ENCODE data around the gene MRPS14. TPM values are rescaled to one million over a fixed set of nuclear protein-coding genes. Genes with fewer than 3 reads are reported as not detected.

The MRPS14 gene
- total RNA-seq, 2 experiments from 2014 or later: 35.5 to 49.6 TPM

- CTCF ChIA-PET (ENCODE audit: unreplicated experiment): no interaction called here
These were observed 48.2 kb upstream of the MRPS14 start for GRCh38 chr1:175071276-175071943.

GRCh38 chr1:175070818-175071217, 47.6 kb upstream of the MRPS14 start:
- intact Hi-C loops (cut with micrococcal nuclease; ENCODE audit: unreplicated experiment): no loop called here

More at GRCh38 chr1:175071276-175071943, 48.2 kb upstream of the MRPS14 start:
- no peak for DNase-seq (ENCODE audit: low spot score)
- Histone ChIP-seq H3K27ac (ENCODE audit: low read depth, low read length, poor library complexity, severe bottlenecking) (no peak overlapping the region), H3K9me3 (ENCODE audit: low read length) (no peaks in the 10 kb centered on the region), H3K4me2 (ENCODE audit: low read length) (no peak overlapping the region), H3K4me3 (ENCODE audit: low read depth, low read length, poor library complexity, severe bottlenecking) (no peak overlapping the region), H4K20me1 (ENCODE audit: insufficient read depth, low read length) (no peaks in the 10 kb centered on the region), H3K36me3 (ENCODE audit: insufficient read depth, low read length) (no peaks in the 10 kb centered on the region), H3K79me2 (ENCODE audit: insufficient read depth, low read depth, low read length) (no peaks in the 10 kb centered on the region), H3K9me2 (ENCODE audit: insufficient read depth, low read length) (no peaks in the 10 kb centered on the region), H3K4me1 (ENCODE audit: insufficient read depth, low read length, poor library complexity, severe bottlenecking) (no peaks in the 10 kb centered on the region), H2AFZ (ENCODE audit: low read length) (no peak overlapping the region)
- no TSS peak for BruUV-seq (replicated peaks)
- POLR2A ChIA-PET: interaction anchor here (1.6 kb wide), 1 partner anchor 12 kb away, joined by 3 read pairs; no protein-coding TSS in a partner anchor
- TF ChIP-seq CTCF (conservative IDR thresholded peaks at IDR 0.05; ENCODE audit: low read length) (no peak), EZH2phosphoT487 (IDR thresholded peaks at IDR 0.05; ENCODE audit: borderline replicate concordance, low read depth, low read length) (no peak)
- intact Hi-C loops (cut with micrococcal nuclease; ENCODE audit: unreplicated experiment): no loop called here

More at GRCh38 chr1:175070818-175071217, 47.6 kb upstream of the MRPS14 start:
- H3K4me2 ChIP-seq (ENCODE audit: low read length): no peak overlapping the region
- no peak overlapping the region for H3K4me3 ChIP-seq (ENCODE audit: low read depth, low read length, poor library complexity, severe bottlenecking)
- no peaks in the 10 kb centered on the region for H4K20me1 ChIP-seq (ENCODE audit: insufficient read depth, low read length)
- DNase-seq (ENCODE audit: low spot score): no peak
- no peak overlapping the region for H3K27ac ChIP-seq (ENCODE audit: low read depth, low read length, poor library complexity, severe bottlenecking)
- no peaks in the 10 kb centered on the region for H3K79me2 ChIP-seq (ENCODE audit: insufficient read depth, low read depth, low read length)
- TF ChIP-seq CTCF (conservative IDR thresholded peaks at IDR 0.05; ENCODE audit: low read length): no peak
- no peak for TF ChIP-seq EZH2phosphoT487 (IDR thresholded peaks at IDR 0.05; ENCODE audit: borderline replicate concordance, low read depth, low read length)
- no peak overlapping the region for H2AFZ ChIP-seq (ENCODE audit: low read length)
- no TSS peak for BruUV-seq (replicated peaks)
- H3K36me3 ChIP-seq (ENCODE audit: insufficient read depth, low read length): no peaks in the 10 kb centered on the region
- H3K4me1 ChIP-seq (ENCODE audit: insufficient read depth, low read length, poor library complexity, severe bottlenecking): no peaks in the 10 kb centered on the region
- no peaks in the 10 kb centered on the region for H3K9me2 ChIP-seq (ENCODE audit: insufficient read depth, low read length)
- ChIA-PET POLR2A (interaction anchor here (1.6 kb wide), 1 partner anchor 13 kb away, joined by 3 read pairs; no protein-coding TSS in a partner anchor), CTCF (ENCODE audit: unreplicated experiment) (no interaction called here)
- no peaks in the 10 kb centered on the region for H3K9me3 ChIP-seq (ENCODE audit: low read length)

Data from OCI-LY7 (cell line).